G401 (cell line): ENCODE data around the gene GUCD1. TPM values are rescaled to one million over a fixed set of nuclear protein-coding genes. Genes with fewer than 3 reads are reported as not detected.
A peak's percentile ranks its signal among the peaks of the same experiment; 100 is the strongest.
"Not testable (repeated sequence)": the region's sequence is repeated elsewhere in the genome, so short reads cannot be mapped to it uniquely, and the experiment has no call there.

Experiments
- DNase-seq: peaks from one replicate; pipeline ENCODE4 v3.0.0-alpha.2; 2015; ENCODE audit warnings: low spot score
- in situ Hi-C: cut with HindIII; loops from 2 replicates; pipeline ENCODE4 v1.10.0; 2016; ENCODE audit warnings: low sequenced_read_pairs, mixed read lengths
- total RNA-seq: library from RNA; depleted of rRNA; stranded (reverse); fragments of >200 nt; shearing (Covaris generic); gene quantifications from 2 replicates; pipeline ENCODE4 v1.2.3, GENCODE V29; 2014

Gene GUCD1
- total RNA-seq, 1 experiment from 2014 or later, result 144 TPM

GRCh38 chr22:24541681-24542515 lies 13.0 kb downstream of the GUCD1 start:
- DNase-seq, result no peak
- in situ Hi-C loops, result no loop called here

DNA sequence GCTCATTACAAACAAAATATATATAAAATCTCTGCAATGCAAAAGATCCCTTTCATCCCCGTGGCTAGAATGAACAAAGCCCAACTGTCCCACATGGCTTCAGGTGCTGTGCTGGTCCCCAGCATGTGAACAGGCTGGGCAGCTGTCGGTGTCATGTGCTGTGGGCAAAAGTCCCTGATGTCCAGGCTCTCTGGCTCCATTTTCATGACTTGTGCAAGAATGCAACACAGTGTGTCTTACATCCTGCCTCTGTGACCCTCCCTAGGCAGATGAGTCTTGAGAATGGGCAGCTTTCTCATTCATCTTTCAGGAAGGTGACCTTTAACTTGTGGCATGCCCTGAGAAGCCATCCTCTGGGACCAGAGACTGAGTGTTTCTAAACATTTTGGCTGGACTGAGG lies 14.5 kb downstream of the GUCD1 start:
- DNase-seq, result peak; percentile 40
- in situ Hi-C loops, result no loop called here

- DNase-seq, result no peak
- in situ Hi-C loops, result no loop called here
These were observed 18.8 kb downstream of the GUCD1 start for GRCh38 chr22:24536089-24536488.

DNA sequence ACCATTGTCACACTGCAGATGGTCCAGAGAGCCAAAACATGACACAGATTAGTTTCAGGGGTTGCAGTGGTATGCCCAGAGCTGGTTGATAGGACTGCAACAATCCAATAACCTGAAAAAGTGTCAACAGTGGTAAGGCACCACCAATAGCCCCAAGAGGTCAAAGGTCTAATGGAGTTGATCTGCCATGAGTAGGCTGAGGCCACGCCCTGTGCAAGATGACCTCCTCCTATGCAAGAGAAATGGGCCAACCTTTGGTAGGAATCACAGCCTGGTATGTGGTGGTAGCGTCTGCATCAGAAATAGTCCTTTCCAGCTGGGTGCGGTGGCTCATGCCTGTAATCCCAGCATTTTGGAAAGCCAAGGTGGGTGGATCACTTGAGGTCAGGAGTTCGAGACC lies 19.6 kb downstream of the GUCD1 start:
- DNase-seq, result no peak
- in situ Hi-C loops, result no loop called here

DNA sequence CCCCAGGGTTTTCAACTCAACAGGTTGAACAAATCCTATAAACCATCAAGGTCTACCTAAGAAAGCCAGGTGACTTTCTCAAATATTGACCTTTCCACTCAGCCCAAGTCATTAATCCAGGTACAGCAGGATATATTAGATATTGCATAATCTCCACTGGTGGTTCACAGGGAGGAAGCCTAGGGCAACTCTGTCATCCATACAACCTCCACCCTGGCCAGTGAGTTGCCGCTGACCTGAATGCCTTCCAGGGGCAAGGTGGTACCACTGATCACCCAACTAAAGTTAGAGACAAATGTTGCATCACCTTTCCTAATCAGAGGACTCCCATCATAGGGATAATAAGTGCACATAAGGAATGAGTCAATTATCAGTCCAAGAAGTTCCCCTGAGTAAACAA lies 22.9 kb downstream of the GUCD1 start:
- no peak for DNase-seq
- in situ Hi-C loops, result no loop called here

DNA sequence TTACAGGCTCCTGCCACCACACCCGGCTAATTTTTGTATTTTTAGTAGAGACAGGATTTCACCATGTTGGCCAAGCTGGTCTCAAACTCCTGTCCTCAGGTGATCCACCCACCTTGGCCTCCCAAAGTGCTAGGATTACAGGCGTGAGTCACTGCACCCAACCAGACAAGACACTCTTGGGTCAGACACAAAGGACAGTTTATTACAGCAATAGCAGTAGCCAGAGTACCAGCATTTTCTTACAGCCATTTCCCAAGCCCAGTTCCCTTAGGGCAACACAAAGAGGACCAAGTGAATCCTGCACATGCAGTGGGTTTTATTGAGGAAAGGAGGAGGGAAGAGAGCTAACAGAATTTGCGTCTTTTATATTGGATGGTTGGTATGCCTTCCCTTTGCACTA lies 24.0 kb downstream of the GUCD1 start:
- DNase-seq, in situ Hi-C loops: not testable (repeated sequence)

- DNase-seq, result no peak
- in situ Hi-C loops, result no loop called here
These were observed 25.0 kb downstream of the GUCD1 start for GRCh38 chr22:24529898-24530297.

- in situ Hi-C loops, result no loop called here
- no peak for DNase-seq
These were observed 28.7 kb downstream of the GUCD1 start for GRCh38 chr22:24526191-24526590.

DNA sequence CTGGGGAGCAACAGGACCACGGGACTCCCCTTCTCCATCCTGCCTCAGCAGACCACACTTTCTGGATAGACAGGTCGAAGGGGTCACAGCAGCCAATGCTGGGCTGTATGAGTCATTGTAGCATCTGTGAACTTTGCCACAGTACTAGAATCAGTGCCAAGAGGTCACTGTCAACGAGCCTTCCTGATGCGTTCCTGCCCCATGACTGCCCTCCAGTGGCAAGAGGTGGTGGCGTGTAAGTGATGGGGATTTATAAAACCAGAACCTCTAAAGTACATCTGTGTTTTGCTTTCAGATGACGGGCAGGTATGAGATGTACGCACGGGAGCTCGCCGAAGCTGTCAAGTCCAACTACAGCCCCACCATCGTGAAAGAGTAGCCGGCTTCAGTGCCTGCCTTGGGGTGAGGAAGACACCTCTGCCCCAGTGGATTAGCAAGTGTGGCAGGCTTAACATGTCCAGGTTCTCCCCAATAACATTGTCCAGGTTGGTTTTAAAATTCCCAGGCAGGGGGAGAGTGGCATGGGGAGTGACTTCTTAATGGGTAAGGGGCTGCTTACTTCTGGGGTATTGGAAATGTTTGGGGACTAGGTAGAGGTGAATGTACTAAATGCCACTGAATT lies 29.4 kb downstream of the GUCD1 start:
- DNase-seq, result peak; percentile 70
- in situ Hi-C loops, result no loop called here

GRCh38 chr22:24523873-24524272 lies 31.1 kb downstream of the GUCD1 start:
- no peak for DNase-seq
- in situ Hi-C loops, result no loop called here

GRCh38 chr22:24521791-24522245 lies 33.1 kb downstream of the GUCD1 start:
- peak; percentile 84 for DNase-seq
- in situ Hi-C loops, result no loop called here

DNA sequence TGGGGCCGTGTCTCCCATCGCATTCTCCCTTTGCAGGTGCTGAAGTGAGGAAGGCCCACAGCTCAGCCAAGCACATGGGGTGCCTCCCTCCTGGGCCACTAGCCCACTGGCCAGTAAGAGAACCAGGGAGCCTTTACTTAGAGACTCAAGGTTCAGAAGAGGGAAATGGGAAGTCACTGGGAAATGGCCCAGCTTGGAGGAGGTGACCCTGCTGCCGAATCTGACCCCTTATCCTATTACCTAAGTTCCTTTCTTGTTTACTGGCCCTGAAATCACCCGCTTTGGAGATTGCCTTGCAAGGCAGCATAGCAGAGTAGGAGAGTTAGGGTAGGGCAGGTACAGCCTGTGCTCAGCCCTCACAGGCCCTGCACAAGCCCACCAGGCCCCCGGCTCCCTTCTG lies 35.4 kb downstream of the GUCD1 start:
- DNase-seq, result no peak
- in situ Hi-C loops, result no loop called here

GRCh38 chr22:24518771-24519485 lies 36.0 kb downstream of the GUCD1 start:
- in situ Hi-C loops, result no loop called here
- DNase-seq, result no peak

- in situ Hi-C loops, result no loop called here
- no peak for DNase-seq
These were observed 36.7 kb downstream of the GUCD1 start for GRCh38 chr22:24518228-24518627.

DNA sequence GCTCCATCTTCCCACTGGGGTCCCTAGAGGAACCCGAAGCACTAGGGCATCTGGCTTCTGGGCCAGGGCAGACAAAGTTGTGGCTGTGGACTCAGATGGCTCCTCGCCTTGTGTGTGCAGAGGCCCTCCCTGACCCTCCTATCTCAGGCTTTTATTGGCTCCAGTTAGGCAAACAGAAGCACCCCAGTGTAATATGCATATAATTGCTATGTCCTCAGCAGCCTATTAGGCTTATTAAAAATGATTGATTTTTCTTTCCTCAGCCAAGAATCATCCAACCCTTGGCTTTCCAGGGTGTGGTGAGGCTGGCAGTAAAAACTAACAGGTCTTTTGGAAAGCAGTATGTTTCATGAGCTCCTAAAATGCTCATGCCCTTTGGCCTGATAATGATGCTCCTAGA lies 37.5 kb downstream of the GUCD1 start:
- in situ Hi-C loops, result no loop called here
- no peak for DNase-seq

- in situ Hi-C loops, result no loop called here
- DNase-seq, result no peak
These were observed 38.6 kb downstream of the GUCD1 start for GRCh38 chr22:24516301-24516737.

- DNase-seq, result no peak
- in situ Hi-C loops, result no loop called here
These were observed 40.0 kb downstream of the GUCD1 start for GRCh38 chr22:24515027-24515338.

- DNase-seq, result no peak
- in situ Hi-C loops, result no loop called here
These were observed 40.5 kb downstream of the GUCD1 start for GRCh38 chr22:24514241-24515026.

- DNase-seq, result no peak
- in situ Hi-C loops, result no loop called here
These were observed 41.3 kb downstream of the GUCD1 start for GRCh38 chr22:24513378-24514240.
